Measurements from ENCODE around the gene MAN2B1.

GRCh38 chr19:12715929-12716328 is 49.4 kb upstream of the MAN2B1 start:
- TF ChIP-seq, protein P1, sequence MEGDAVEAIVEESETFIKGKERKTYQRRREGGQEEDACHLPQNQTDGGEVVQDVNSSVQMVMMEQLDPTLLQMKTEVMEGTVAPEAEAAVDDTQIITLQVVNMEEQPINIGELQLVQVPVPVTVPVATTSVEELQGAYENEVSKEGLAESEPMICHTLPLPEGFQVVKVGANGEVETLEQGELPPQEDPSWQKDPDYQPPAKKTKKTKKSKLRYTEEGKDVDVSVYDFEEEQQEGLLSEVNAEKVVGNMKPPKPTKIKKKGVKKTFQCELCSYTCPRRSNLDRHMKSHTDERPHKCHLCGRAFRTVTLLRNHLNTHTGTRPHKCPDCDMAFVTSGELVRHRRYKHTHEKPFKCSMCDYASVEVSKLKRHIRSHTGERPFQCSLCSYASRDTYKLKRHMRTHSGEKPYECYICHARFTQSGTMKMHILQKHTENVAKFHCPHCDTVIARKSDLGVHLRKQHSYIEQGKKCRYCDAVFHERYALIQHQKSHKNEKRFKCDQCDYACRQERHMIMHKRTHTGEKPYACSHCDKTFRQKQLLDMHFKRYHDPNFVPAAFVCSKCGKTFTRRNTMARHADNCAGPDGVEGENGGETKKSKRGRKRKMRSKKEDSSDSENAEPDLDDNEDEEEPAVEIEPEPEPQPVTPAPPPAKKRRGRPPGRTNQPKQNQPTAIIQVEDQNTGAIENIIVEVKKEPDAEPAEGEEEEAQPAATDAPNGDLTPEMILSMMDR (IDR thresholded peaks at IDR 0.05; ENCODE audit: insufficient read depth, low read depth, low read length) = no peak
- no peak for TF ChIP-seq EZH2 (IDR thresholded peaks at IDR 0.05; ENCODE audit: insufficient read depth, low read length)
